Measurements from ENCODE around the gene GYPB.
"Not testable (repeated sequence)": the region's sequence is repeated elsewhere in the genome, so short reads cannot be mapped to it uniquely, and the experiment has no call there.

The GYPB gene

GRCh38 chr4:144000331-144000995 is 18.7 kb downstream of the GYPB start:
- H3K27me3 ChIP-seq (ENCODE audit: control insufficient read depth in 1 of 2, insufficient read depth in 1 of 2, low read length in 2 of 2); H3K36me3 ChIP-seq (ENCODE audit: control insufficient read depth in 1 of 2, insufficient read depth in 2 of 2, low read depth in 1 of 2, low read length in 2 of 2); H2AK5ac ChIP-seq (ENCODE audit: low read length, severe bottlenecking); H2BK5ac ChIP-seq (ENCODE audit: low read depth, low read length, poor library complexity, severe bottlenecking); H2BK120ac ChIP-seq (ENCODE audit: low read depth, low read length); H3K79me1 ChIP-seq (replicated peaks; ENCODE audit: low read length, poor library complexity, severe bottlenecking); H3K4ac ChIP-seq (ENCODE audit: low read depth in 1 of 2, low read length in 2 of 2); H3K9ac ChIP-seq (ENCODE audit: low read length); H3K4me2 ChIP-seq (ENCODE audit: low read length, poor library complexity, severe bottlenecking); DNase-seq; H3K27ac ChIP-seq (ENCODE audit: low read length, poor library complexity, severe bottlenecking); H4K8ac ChIP-seq (ENCODE audit: low read length); H3K4me1 ChIP-seq (ENCODE audit: control insufficient read depth, insufficient read depth, low read depth, low read length); H2BK12ac ChIP-seq (ENCODE audit: low read length in 2 of 2); H4K91ac ChIP-seq (ENCODE audit: low read length); H3K23ac ChIP-seq (ENCODE audit: low read length in 2 of 2); H3K9me3 ChIP-seq (ENCODE audit: control insufficient read depth, low read length); H3K18ac ChIP-seq (ENCODE audit: low read depth in 1 of 2, low read length in 2 of 2); H3K4me3 ChIP-seq (ENCODE audit: insufficient read depth in 1 of 2, low read depth in 1 of 2, low read length in 2 of 2); H2AFZ ChIP-seq (ENCODE audit: low read depth, low read length); H3K14ac ChIP-seq (ENCODE audit: low read length in 2 of 2); H2BK15ac ChIP-seq (ENCODE audit: low read depth, poor library complexity, severe bottlenecking): not testable (repeated sequence)
- WGBS = 100% methylated on average over 2 of the region's 6 CpGs

GRCh38 chr4:143996193-143996592 is 23.0 kb downstream of the GYPB start:
- H3K4me2 ChIP-seq (ENCODE audit: low read length, poor library complexity, severe bottlenecking); DNase-seq: not testable (repeated sequence)

GRCh38 chr4:143991761-143992160 is 27.4 kb downstream of the GYPB start:
- not testable (repeated sequence) for H3K18ac ChIP-seq (ENCODE audit: low read depth in 1 of 2, low read length in 2 of 2); H3K4ac ChIP-seq (ENCODE audit: low read depth in 1 of 2, low read length in 2 of 2); H2BK5ac ChIP-seq (ENCODE audit: low read depth, low read length, poor library complexity, severe bottlenecking); H3K23ac ChIP-seq (ENCODE audit: low read length in 2 of 2); H3K27me3 ChIP-seq (ENCODE audit: control insufficient read depth in 1 of 2, insufficient read depth in 1 of 2, low read length in 2 of 2); H2BK15ac ChIP-seq (ENCODE audit: low read depth, poor library complexity, severe bottlenecking); H2BK12ac ChIP-seq (ENCODE audit: low read length in 2 of 2); H4K91ac ChIP-seq (ENCODE audit: low read length); H4K8ac ChIP-seq (ENCODE audit: low read length); H2BK120ac ChIP-seq (ENCODE audit: low read depth, low read length); H3K79me1 ChIP-seq (replicated peaks; ENCODE audit: low read length, poor library complexity, severe bottlenecking); H2AK5ac ChIP-seq (ENCODE audit: low read length, severe bottlenecking); H3K4me2 ChIP-seq (ENCODE audit: low read length, poor library complexity, severe bottlenecking); H3K27ac ChIP-seq (ENCODE audit: low read length, poor library complexity, severe bottlenecking); H3K14ac ChIP-seq (ENCODE audit: low read length in 2 of 2); H3K36me3 ChIP-seq (ENCODE audit: control insufficient read depth in 1 of 2, insufficient read depth in 2 of 2, low read depth in 1 of 2, low read length in 2 of 2); H3K4me1 ChIP-seq (ENCODE audit: control insufficient read depth, insufficient read depth, low read depth, low read length); H3K4me3 ChIP-seq (ENCODE audit: insufficient read depth in 1 of 2, low read depth in 1 of 2, low read length in 2 of 2); H3K9me3 ChIP-seq (ENCODE audit: control insufficient read depth, low read length); DNase-seq; H2AFZ ChIP-seq (ENCODE audit: low read depth, low read length); H3K9ac ChIP-seq (ENCODE audit: low read length)
- no CpG with 5 or more reads among the region's 1 CpG for WGBS

More at GRCh38 chr4:143996193-143996592, 23.0 kb downstream of the GYPB start:
- H3K36me3 ChIP-seq (ENCODE audit: control insufficient read depth in 1 of 2, insufficient read depth in 2 of 2, low read depth in 1 of 2, low read length in 2 of 2); H4K91ac ChIP-seq (ENCODE audit: low read length); H4K8ac ChIP-seq (ENCODE audit: low read length); H3K9me3 ChIP-seq (ENCODE audit: control insufficient read depth, low read length); H3K4ac ChIP-seq (ENCODE audit: low read depth in 1 of 2, low read length in 2 of 2); H3K14ac ChIP-seq (ENCODE audit: low read length in 2 of 2); H2BK5ac ChIP-seq (ENCODE audit: low read depth, low read length, poor library complexity, severe bottlenecking); H3K9ac ChIP-seq (ENCODE audit: low read length); H2BK15ac ChIP-seq (ENCODE audit: low read depth, poor library complexity, severe bottlenecking); H3K18ac ChIP-seq (ENCODE audit: low read depth in 1 of 2, low read length in 2 of 2); H3K4me3 ChIP-seq (ENCODE audit: insufficient read depth in 1 of 2, low read depth in 1 of 2, low read length in 2 of 2); H2BK12ac ChIP-seq (ENCODE audit: low read length in 2 of 2); H3K4me1 ChIP-seq (ENCODE audit: control insufficient read depth, insufficient read depth, low read depth, low read length); H2AK5ac ChIP-seq (ENCODE audit: low read length, severe bottlenecking); H3K23ac ChIP-seq (ENCODE audit: low read length in 2 of 2); H3K27me3 ChIP-seq (ENCODE audit: control insufficient read depth in 1 of 2, insufficient read depth in 1 of 2, low read length in 2 of 2); H3K27ac ChIP-seq (ENCODE audit: low read length, poor library complexity, severe bottlenecking); H2BK120ac ChIP-seq (ENCODE audit: low read depth, low read length); H3K79me1 ChIP-seq (replicated peaks; ENCODE audit: low read length, poor library complexity, severe bottlenecking); H2AFZ ChIP-seq (ENCODE audit: low read depth, low read length): not testable (repeated sequence)
- WGBS = 57% methylated on average over 3 of the region's 4 CpGs

DNA sequence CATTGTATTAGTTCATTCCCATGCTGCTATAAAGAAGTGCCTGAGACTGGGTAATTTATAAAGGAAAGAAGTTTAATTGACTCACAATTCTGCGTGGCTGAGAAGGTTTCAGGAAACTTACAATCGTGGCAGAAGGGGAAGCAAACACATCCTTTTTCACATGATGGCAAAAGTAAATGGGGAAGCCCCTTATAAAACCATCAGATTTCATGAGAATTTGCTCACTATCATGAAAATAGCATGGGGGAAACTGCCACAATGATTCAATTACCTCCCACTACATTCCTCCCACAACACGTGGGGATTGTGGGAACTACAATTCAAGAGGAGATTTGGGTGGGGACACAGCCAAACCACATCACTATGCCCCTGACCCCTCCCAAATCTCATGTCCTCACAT is 28.5 kb downstream of the GYPB start:
- not testable (repeated sequence) for H3K14ac ChIP-seq (ENCODE audit: low read length in 2 of 2); H3K36me3 ChIP-seq (ENCODE audit: control insufficient read depth in 1 of 2, insufficient read depth in 2 of 2, low read depth in 1 of 2, low read length in 2 of 2); H3K79me1 ChIP-seq (replicated peaks; ENCODE audit: low read length, poor library complexity, severe bottlenecking); H2AK5ac ChIP-seq (ENCODE audit: low read length, severe bottlenecking); H3K9me3 ChIP-seq (ENCODE audit: control insufficient read depth, low read length); DNase-seq; H2BK15ac ChIP-seq (ENCODE audit: low read depth, poor library complexity, severe bottlenecking); H3K9ac ChIP-seq (ENCODE audit: low read length); H3K27ac ChIP-seq (ENCODE audit: low read length, poor library complexity, severe bottlenecking); H3K4me3 ChIP-seq (ENCODE audit: insufficient read depth in 1 of 2, low read depth in 1 of 2, low read length in 2 of 2); H3K23ac ChIP-seq (ENCODE audit: low read length in 2 of 2); H3K4me1 ChIP-seq (ENCODE audit: control insufficient read depth, insufficient read depth, low read depth, low read length); H4K91ac ChIP-seq (ENCODE audit: low read length); H2AFZ ChIP-seq (ENCODE audit: low read depth, low read length); H3K18ac ChIP-seq (ENCODE audit: low read depth in 1 of 2, low read length in 2 of 2); H3K27me3 ChIP-seq (ENCODE audit: control insufficient read depth in 1 of 2, insufficient read depth in 1 of 2, low read length in 2 of 2); H3K4ac ChIP-seq (ENCODE audit: low read depth in 1 of 2, low read length in 2 of 2); H2BK120ac ChIP-seq (ENCODE audit: low read depth, low read length); H4K8ac ChIP-seq (ENCODE audit: low read length); H2BK12ac ChIP-seq (ENCODE audit: low read length in 2 of 2); H3K4me2 ChIP-seq (ENCODE audit: low read length, poor library complexity, severe bottlenecking); H2BK5ac ChIP-seq (ENCODE audit: low read depth, low read length, poor library complexity, severe bottlenecking)
- WGBS = no CpG with 5 or more reads among the region's 3 CpGs
